ENCODE measurements around the gene SRRD. TPM values are rescaled to one million over a fixed set of nuclear protein-coding genes. Genes with fewer than 3 reads are reported as not detected.

The SRRD gene
- total and polyA plus RNA-seq, 7 donors, result 25.4 to 51.2 (median 36.1) TPM

DNA sequence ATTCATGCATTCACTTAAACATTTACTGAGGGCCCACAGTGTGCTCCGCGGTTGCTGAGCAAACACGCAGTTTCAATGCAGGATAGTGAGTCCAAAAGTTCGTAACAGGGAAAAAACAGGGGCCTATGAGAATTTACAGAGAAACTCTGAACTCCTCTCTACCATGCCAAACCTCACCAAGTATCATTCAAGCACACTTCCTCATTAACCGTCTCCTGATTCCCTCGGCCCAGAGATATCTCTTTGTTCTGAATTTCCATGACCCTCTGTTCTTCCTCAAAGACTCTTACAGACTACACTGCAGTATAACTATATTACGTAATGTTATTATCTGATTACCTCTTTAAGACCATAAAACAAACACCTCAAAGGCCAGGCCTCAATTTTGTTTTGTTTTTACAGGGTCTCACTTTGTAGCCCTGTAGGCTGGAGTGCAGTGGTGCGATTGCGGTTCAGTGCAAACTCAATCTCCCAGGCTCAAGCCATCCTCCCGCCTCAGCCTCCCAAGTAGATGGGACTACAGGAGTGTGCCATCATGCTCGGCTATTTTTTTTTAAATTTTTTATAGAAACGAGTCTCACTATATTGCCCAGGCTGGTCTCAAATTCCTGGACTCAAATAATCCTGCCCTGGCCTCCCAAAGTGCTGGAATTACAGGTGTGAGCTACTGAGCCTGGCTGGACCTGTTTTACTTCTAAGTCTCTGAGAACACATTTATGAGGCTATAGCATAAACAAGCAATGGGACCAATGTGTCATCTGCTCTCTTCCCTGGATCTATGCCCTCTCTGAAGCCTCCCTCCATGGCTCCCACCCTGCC lies 3.7 kb upstream of the SRRD start:
- DNase-seq (no peak), ATAC-seq (no peak)
- Histone ChIP-seq H3K27me3 (ENCODE audit: insufficient read depth in 3 of 3, low read length in 2 of 3) (no peaks in the 10 kb centered on the region), H3K4me1 (peaks cover 49% of the 10 kb centered on the region), H3K9me3 (no peaks in the 10 kb centered on the region), H3K4me3 (peak overlapping the region; percentile 99), H3K27ac (peak overlapping the region; percentile 63), H3K36me3 (ENCODE audit: insufficient read depth in 1 of 2, low read depth in 1 of 2) (peaks cover 8 to 63% of the 10 kb centered on the region in 2 donors)
- intact Hi-C loops (cut with DNase I), result loop anchor here in 1 of 2 donors (5.0 kb wide), 1 partner anchor 107 kb away; no protein-coding TSS in a partner anchor
- 75 to 77% (median 76%) methylated on average over 12 of the region's 12 CpGs for WGBS, 3 donors
- TF ChIP-seq, protein P1, sequence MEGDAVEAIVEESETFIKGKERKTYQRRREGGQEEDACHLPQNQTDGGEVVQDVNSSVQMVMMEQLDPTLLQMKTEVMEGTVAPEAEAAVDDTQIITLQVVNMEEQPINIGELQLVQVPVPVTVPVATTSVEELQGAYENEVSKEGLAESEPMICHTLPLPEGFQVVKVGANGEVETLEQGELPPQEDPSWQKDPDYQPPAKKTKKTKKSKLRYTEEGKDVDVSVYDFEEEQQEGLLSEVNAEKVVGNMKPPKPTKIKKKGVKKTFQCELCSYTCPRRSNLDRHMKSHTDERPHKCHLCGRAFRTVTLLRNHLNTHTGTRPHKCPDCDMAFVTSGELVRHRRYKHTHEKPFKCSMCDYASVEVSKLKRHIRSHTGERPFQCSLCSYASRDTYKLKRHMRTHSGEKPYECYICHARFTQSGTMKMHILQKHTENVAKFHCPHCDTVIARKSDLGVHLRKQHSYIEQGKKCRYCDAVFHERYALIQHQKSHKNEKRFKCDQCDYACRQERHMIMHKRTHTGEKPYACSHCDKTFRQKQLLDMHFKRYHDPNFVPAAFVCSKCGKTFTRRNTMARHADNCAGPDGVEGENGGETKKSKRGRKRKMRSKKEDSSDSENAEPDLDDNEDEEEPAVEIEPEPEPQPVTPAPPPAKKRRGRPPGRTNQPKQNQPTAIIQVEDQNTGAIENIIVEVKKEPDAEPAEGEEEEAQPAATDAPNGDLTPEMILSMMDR (IDR thresholded peaks at IDR 0.05), result no peak

DNA sequence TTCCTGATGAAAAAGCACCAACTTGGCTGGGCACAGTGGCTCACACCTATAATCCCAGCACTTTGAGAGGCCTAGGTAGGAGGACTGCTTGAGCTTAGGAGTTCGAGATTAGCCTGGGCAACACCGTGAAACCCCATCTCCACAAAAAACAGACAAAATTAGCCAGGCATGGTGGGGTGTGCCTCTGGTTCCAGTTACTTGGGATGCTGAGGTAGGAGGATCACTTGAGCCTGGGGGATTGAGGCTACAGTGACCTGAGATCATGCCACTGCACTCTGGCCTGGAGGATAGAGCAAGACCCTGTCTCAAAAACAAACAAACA lies 3.1 kb upstream of the SRRD start:
- intact Hi-C loops (cut with DNase I), result loop anchor here in 1 of 2 donors (5.0 kb wide), 1 partner anchor 107 kb away; no protein-coding TSS in a partner anchor
- 67 to 78% (median 75%) methylated on average over 2 of the region's 2 CpGs for WGBS, 3 donors

DNA sequence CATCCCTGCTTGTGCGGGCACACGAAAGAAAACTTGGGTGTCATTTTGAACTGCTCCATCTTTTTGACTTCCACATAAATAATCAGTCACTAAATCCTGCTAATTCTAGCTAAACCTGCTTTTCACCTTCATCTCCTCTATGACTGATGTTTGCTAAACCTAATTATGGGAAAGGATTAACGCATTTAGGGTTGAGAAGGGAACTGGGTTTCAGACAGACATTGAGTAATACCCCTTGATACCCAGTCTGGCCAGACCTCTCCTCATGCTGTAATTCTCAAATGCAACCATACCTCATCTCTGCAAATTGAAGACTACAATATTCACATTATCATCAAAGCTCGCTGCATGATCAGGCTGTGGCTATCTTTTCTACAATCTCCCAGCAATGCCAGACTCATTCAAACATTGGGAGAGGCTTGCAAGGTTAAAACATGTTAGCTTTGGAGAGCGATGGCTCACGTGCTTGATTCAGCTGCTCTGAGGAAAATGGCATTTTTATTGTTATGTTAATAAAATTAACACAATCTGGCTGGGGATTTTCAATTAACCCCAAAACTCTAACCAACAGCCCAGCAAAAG lies 2.5 kb upstream of the SRRD start:
- WGBS, 3 donors, result 75 to 79% (median 75%) methylated on average over 6 of the region's 6 CpGs
- intact Hi-C loops (cut with DNase I), result loop anchor here in 1 of 2 donors (5.0 kb wide), 1 partner anchor 106 kb away; no protein-coding TSS in a partner anchor
- peak overlapping the region; percentile 99 for H3K4me3 ChIP-seq
- H3K27ac ChIP-seq, result peak overlapping the region; percentile 100
- TF ChIP-seq, protein P1 (IDR thresholded peaks at IDR 0.05), result no peak
- no peak for DNase-seq
- ATAC-seq, result no peak
- no peaks in the 10 kb centered on the region for H3K27me3 ChIP-seq (ENCODE audit: insufficient read depth in 3 of 3, low read length in 2 of 3)
- H3K9me3 ChIP-seq, result no peaks in the 10 kb centered on the region
- peaks cover 60% of the 10 kb centered on the region for H3K4me1 ChIP-seq
- peaks cover 12 to 58% of the 10 kb centered on the region in 2 donors for H3K36me3 ChIP-seq (ENCODE audit: insufficient read depth in 1 of 2, low read depth in 1 of 2)

More for the DNA sequence above, 3.1 kb upstream of the SRRD start:
- Histone ChIP-seq H3K9me3 (no peaks in the 10 kb centered on the region), H3K27me3 (ENCODE audit: insufficient read depth in 3 of 3, low read length in 2 of 3) (no peaks in the 10 kb centered on the region), H3K27ac (peak overlapping the region; percentile 63), H3K4me1 (peaks cover 55% of the 10 kb centered on the region), H3K36me3 (ENCODE audit: insufficient read depth in 1 of 2, low read depth in 1 of 2) (peaks cover 8 to 58% of the 10 kb centered on the region in 2 donors), H3K4me3 (peak overlapping the region; percentile 99)
- TF ChIP-seq, protein P1 (IDR thresholded peaks at IDR 0.05), result no peak
- no peak for DNase-seq
- no peak for ATAC-seq

DNA sequence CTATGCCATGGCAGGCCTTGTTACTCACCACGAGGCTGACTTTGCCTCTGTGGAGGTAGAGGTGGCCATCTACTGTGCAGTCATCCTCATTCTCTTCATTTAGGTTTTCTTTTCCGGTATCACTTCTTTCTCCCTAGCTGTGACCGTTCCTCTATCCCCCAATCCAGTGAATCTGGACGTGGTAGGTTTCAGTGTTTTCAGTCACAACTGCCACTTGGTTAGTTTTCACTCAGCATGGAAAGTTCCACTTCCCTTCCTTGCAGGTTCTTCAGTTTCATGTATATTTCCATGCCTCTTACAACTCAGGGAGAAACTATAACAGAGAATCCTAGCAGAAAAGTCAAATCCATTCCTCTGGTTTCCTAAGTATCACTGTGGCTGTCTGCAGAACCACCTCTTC lies 2.0 kb upstream of the SRRD start:
- DNase-seq, result no peak
- Histone ChIP-seq H3K4me1 (peaks cover 60% of the 10 kb centered on the region), H3K4me3 (peak overlapping the region; percentile 99), H3K36me3 (ENCODE audit: insufficient read depth in 1 of 2, low read depth in 1 of 2) (peaks cover 12 to 58% of the 10 kb centered on the region in 2 donors), H3K27me3 (ENCODE audit: insufficient read depth in 3 of 3, low read length in 2 of 3) (no peaks in the 10 kb centered on the region), H3K27ac (peak overlapping the region; percentile 100), H3K9me3 (no peaks in the 10 kb centered on the region)
- TF ChIP-seq, protein P1 (IDR thresholded peaks at IDR 0.05), result no peak
- ATAC-seq, result no peak
- WGBS, 3 donors, result 74 to 85% (median 77%) methylated on average over 4 of the region's 4 CpGs
- intact Hi-C loops (cut with DNase I), result loop anchor here in 1 of 2 donors (5.0 kb wide), 1 partner anchor 106 kb away; no protein-coding TSS in a partner anchor

Measured in psoas muscle (tissue), 8 donors.